WTC11 (cell line): ENCODE data around the gene PHLDB3. TPM values are rescaled to one million over a fixed set of nuclear protein-coding genes. Genes with fewer than 3 reads are reported as not detected.

ENCODE experiments used
- ATAC-seq: fragments of 200-7000 bp; cut with Tn5 transposase; 2 replicates; pipeline ENCODE4 v1.10.0; 2021; ENCODE audit warnings: mild to moderate bottlenecking, moderate library complexity
- CTCF ChIA-PET: fragments of 300-600 bp; sonication (Branson Sonifier 250); formaldehyde crosslinking; loops from one replicate; lab custom pipeline; 2021; ENCODE audit warnings: antibody characterized with exemption; lab: Charles Lee
- POLR2A ChIA-PET: fragments of 350-600 bp; sonication (Branson Sonifier 250); formaldehyde crosslinking; loops from one replicate; lab custom pipeline; 2021; ENCODE audit warnings: antibody characterized with exemption; lab: Charles Lee
- DNase-seq: peaks from one replicate; pipeline ENCODE4 v3.0.0; 2021; ENCODE audit warnings: low spot score
- H3K27ac Mint-ChIP-seq: 2 replicates; pipeline ENCODE4 v1.8.0; 2021; ENCODE audit warnings: mixed read lengths
- H3K27me3 Mint-ChIP-seq: 2 replicates; pipeline ENCODE4 v1.8.0; 2021; ENCODE audit warnings: low read depth, mild to moderate bottlenecking, moderate library complexity, mixed read lengths
- H3K36me3 Mint-ChIP-seq: 2 replicates; pipeline ENCODE4 v1.8.0; 2021; ENCODE audit warnings: mixed read lengths
- H3K4me1 Mint-ChIP-seq: 2 replicates; pipeline ENCODE4 v1.8.0; 2022; ENCODE audit warnings: mixed read lengths
- H3K4me3 Mint-ChIP-seq: 2 replicates; pipeline ENCODE4 v1.8.0; 2021; ENCODE audit warnings: mild to moderate bottlenecking, moderate library complexity, mixed read lengths
- H3K9me3 Mint-ChIP-seq: 2 replicates; pipeline ENCODE4 v1.8.0; 2021; ENCODE audit warnings: mixed read lengths
- CREM ChIP-seq: sonication (generic); formaldehyde crosslinking; IDR thresholded peaks from 2 replicates; pipeline ENCODE4 v1.8.1; 2022; ENCODE audit warnings: mild to moderate bottlenecking, missing genetic modification reagents, moderate library complexity
- E2F1 ChIP-seq: sonication (generic); formaldehyde crosslinking; IDR thresholded peaks from 2 replicates; pipeline ENCODE4 v1.8.0; 2022; ENCODE audit warnings: mild to moderate bottlenecking, missing genetic modification reagents
- FOXK1 ChIP-seq: sonication (generic); formaldehyde crosslinking; IDR thresholded peaks from 2 replicates; pipeline ENCODE4 v1.8.0; 2022; ENCODE audit warnings: mild to moderate bottlenecking, moderate library complexity, missing genetic modification reagents
- GRHL2 ChIP-seq: fragments of 250-450 bp; sonication (Bioruptor Pico); IDR thresholded peaks from 2 replicates; pipeline ENCODE4 v1.8.0; 2022; ENCODE audit warnings: mild to moderate bottlenecking, moderate library complexity; ENCODE audit not compliant: insufficient replicate concordance, severe bottlenecking
- MLX ChIP-seq: sonication (generic); formaldehyde crosslinking; IDR thresholded peaks from 2 replicates; pipeline ENCODE4 v1.8.1; 2023; ENCODE audit warnings: mild to moderate bottlenecking, missing genetic modification reagents, moderate library complexity
- MYBL2 ChIP-seq: sonication (generic); formaldehyde crosslinking; IDR thresholded peaks from 2 replicates; pipeline ENCODE4 v1.8.1; 2023; ENCODE audit warnings: mild to moderate bottlenecking, moderate library complexity, missing genetic modification reagents
- NFYB ChIP-seq: sonication (generic); formaldehyde crosslinking; conservative IDR thresholded peaks from 2 replicates; pipeline ENCODE4 v1.8.0; 2022; ENCODE audit warnings: low read depth, missing genetic modification reagents
- NR2C2 ChIP-seq: sonication (generic); formaldehyde crosslinking; IDR thresholded peaks from 2 replicates; pipeline ENCODE4 v1.8.0; 2022; ENCODE audit warnings: mild to moderate bottlenecking, missing genetic modification reagents
- NR3C1 ChIP-seq: sonication (generic); formaldehyde crosslinking; conservative IDR thresholded peaks from 2 replicates; pipeline ENCODE4 v1.8.1; 2023; ENCODE audit warnings: low read depth, mild to moderate bottlenecking, missing genetic modification reagents
- PRRX2 ChIP-seq: fragments of 250-450 bp; sonication (Bioruptor Pico); IDR thresholded peaks from 2 replicates; pipeline ENCODE4 v1.8.0; 2021; ENCODE audit warnings: mild to moderate bottlenecking
- ZNF416 ChIP-seq: fragments of 250-450 bp; sonication (Bioruptor Pico); IDR thresholded peaks from 2 replicates; pipeline ENCODE4 v1.9.0; 2021; ENCODE audit warnings: mild to moderate bottlenecking, inconsistent platforms
- ZNF423 ChIP-seq: fragments of 250-450 bp; sonication (Bioruptor Pico); IDR thresholded peaks from 2 replicates; pipeline ENCODE4 v2.1.2; 2022; ENCODE audit warnings: mild to moderate bottlenecking, moderate library complexity
- total RNA-seq: library from RNA; stranded (reverse); gene quantifications from 3 replicates; pipeline ENCODE4 v1.2.3, GENCODE V29; 2021
- TF ChIP-seq, protein P1 (sequence below): sonication (generic); formaldehyde crosslinking; IDR thresholded peaks from 2 replicates; pipeline ENCODE4 v1.8.1; 2023; ENCODE audit warnings: mild to moderate bottlenecking, missing genetic modification reagents
- TF ChIP-seq, protein P2 (sequence below): sonication (generic); formaldehyde crosslinking; IDR thresholded peaks from 2 replicates; pipeline ENCODE4 v1.8.1; 2022; ENCODE audit warnings: low read depth, mild to moderate bottlenecking, moderate library complexity, missing genetic modification reagents, borderline replicate concordance
- TF ChIP-seq, protein P3 (sequence below): sonication (generic); formaldehyde crosslinking; IDR thresholded peaks from 2 replicates; pipeline ENCODE4 v1.8.1; 2023; ENCODE audit warnings: mild to moderate bottlenecking, missing genetic modification reagents, moderate library complexity
- TF ChIP-seq, protein P4 (sequence below): sonication (generic); formaldehyde crosslinking; IDR thresholded peaks from 2 replicates; pipeline ENCODE4 v1.8.1; 2022; ENCODE audit warnings: low read depth, missing genetic modification reagents, borderline replicate concordance
- TF ChIP-seq, protein P5 (sequence below): sonication (generic); formaldehyde crosslinking; IDR thresholded peaks from 2 replicates; pipeline ENCODE4 v1.8.1; 2022; ENCODE audit warnings: mild to moderate bottlenecking, moderate library complexity, missing genetic modification reagents

The PHLDB3 gene
- total RNA-seq, 1 experiment from 2014 or later: 14.6 TPM

GRCh38 chr19:43498233-43498842 lies 6.2 kb downstream of the PHLDB3 start:
- CTCF ChIA-PET: interaction anchor here (1.2 kb wide), 1 partner anchor 51 kb away, joined by 3 read pairs; no protein-coding TSS in a partner anchor
- H3K4me3 Mint-ChIP-seq: no peak overlapping the region

GRCh38 chr19:43496960-43497359 lies 7.6 kb downstream of the PHLDB3 start:
- ChIA-PET POLR2A (no interaction called here), CTCF (interaction anchor here (0.6 kb wide), 1 partner anchor 1462 kb away, joined by 4 read pairs; no protein-coding TSS in a partner anchor)
- Mint-ChIP-seq H3K4me3 (no peak overlapping the region), H3K27ac (no peak overlapping the region), H3K27me3 (peaks cover 12% of the 10 kb centered on the region), H3K9me3 (no peaks in the 10 kb centered on the region), H3K4me1 (peaks cover 3% of the 10 kb centered on the region; the same call in 1 of the 2 replicates), H3K36me3 (peaks cover 4% of the 10 kb centered on the region; the same call in 1 of the 2 replicates)
- DNase-seq (no peak), ATAC-seq (no peak)
- TF ChIP-seq, protein P1, sequence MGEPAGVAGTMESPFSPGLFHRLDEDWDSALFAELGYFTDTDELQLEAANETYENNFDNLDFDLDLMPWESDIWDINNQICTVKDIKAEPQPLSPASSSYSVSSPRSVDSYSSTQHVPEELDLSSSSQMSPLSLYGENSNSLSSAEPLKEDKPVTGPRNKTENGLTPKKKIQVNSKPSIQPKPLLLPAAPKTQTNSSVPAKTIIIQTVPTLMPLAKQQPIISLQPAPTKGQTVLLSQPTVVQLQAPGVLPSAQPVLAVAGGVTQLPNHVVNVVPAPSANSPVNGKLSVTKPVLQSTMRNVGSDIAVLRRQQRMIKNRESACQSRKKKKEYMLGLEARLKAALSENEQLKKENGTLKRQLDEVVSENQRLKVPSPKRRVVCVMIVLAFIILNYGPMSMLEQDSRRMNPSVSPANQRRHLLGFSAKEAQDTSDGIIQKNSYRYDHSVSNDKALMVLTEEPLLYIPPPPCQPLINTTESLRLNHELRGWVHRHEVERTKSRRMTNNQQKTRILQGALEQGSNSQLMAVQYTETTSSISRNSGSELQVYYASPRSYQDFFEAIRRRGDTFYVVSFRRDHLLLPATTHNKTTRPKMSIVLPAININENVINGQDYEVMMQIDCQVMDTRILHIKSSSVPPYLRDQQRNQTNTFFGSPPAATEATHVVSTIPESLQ: no peak
- no peak for TF ChIP-seq NR3C1 (CRISPR knock-in tag)
- TF ChIP-seq MYBL2: no peak

More at GRCh38 chr19:43498233-43498842, 6.2 kb downstream of the PHLDB3 start:
- DNase-seq: no peak
- TF ChIP-seq, protein P1: no peak
- TF ChIP-seq PRRX2: no peak
- TF ChIP-seq CREM: no peak
- Mint-ChIP-seq H3K36me3 (peaks cover 4% of the 10 kb centered on the region; the same call in 1 of the 2 replicates), H3K4me1 (peaks cover 13% of the 10 kb centered on the region), H3K9me3 (no peaks in the 10 kb centered on the region), H3K27me3 (peaks cover 26% of the 10 kb centered on the region), H3K27ac (no peak overlapping the region; the same call in 1 of the 2 replicates)
- POLR2A ChIA-PET: interaction anchor here (0.7 kb wide), 1 partner anchor 224 kb away, joined by 3 read pairs; no protein-coding TSS in a partner anchor
- ATAC-seq: no peak

DNA sequence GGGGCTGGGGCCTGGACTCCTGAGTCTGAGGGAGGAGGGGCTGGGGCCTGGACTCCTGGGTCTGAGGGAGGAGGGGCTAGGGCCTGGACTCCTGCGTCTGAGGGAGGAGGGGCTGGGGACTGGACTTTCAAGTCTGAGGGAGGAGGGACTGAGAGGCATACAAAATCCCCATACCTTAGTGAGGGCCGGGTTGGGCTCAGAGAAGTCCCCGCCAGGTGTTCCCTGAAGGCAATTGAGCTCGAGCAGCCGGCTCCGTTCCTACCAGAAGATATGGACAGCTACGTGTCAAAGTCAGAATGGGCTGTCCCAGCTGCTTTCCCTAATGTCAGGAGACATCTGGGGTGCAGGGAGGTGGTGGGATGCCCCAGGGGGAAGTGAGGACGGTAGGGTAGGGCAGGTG lies 9.5 kb downstream of the PHLDB3 start:
- ChIA-PET POLR2A (no interaction called here), CTCF (interaction anchor here (0.5 to 1.6 kb wide), 4 partner anchors 9 to 942 kb away, joined by 4 to 13 read pairs (median 6); no protein-coding TSS in a partner anchor)
- Mint-ChIP-seq H3K4me1 (no peaks in the 10 kb centered on the region), H3K27ac (no peak overlapping the region), H3K27me3 (no peaks in the 10 kb centered on the region; the same call in 1 of the 2 replicates), H3K9me3 (no peaks in the 10 kb centered on the region), H3K4me3 (no peak overlapping the region), H3K36me3 (peaks cover 4% of the 10 kb centered on the region; the same call in 1 of the 2 replicates)
- ATAC-seq: no peak
- DNase-seq: no peak
- no peak for TF ChIP-seq FOXK1 (CRISPR knock-in tag)
- no peak for TF ChIP-seq ZNF416 (CRISPR knock-in tag)
- no peak for TF ChIP-seq NR2C2 (CRISPR knock-in tag)
- TF ChIP-seq, protein P2, sequence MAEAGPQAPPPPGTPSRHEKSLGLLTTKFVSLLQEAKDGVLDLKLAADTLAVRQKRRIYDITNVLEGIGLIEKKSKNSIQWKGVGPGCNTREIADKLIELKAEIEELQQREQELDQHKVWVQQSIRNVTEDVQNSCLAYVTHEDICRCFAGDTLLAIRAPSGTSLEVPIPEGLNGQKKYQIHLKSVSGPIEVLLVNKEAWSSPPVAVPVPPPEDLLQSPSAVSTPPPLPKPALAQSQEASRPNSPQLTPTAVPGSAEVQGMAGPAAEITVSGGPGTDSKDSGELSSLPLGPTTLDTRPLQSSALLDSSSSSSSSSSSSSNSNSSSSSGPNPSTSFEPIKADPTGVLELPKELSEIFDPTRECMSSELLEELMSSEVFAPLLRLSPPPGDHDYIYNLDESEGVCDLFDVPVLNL (CRISPR knock-in tag): no peak
- TF ChIP-seq, protein P3, sequence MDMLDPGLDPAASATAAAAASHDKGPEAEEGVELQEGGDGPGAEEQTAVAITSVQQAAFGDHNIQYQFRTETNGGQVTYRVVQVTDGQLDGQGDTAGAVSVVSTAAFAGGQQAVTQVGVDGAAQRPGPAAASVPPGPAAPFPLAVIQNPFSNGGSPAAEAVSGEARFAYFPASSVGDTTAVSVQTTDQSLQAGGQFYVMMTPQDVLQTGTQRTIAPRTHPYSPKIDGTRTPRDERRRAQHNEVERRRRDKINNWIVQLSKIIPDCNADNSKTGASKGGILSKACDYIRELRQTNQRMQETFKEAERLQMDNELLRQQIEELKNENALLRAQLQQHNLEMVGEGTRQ (CRISPR knock-in tag): no peak
- no peak for TF ChIP-seq NFYB
- no peak for TF ChIP-seq E2F1 (CRISPR knock-in tag)
- TF ChIP-seq, protein P4, sequence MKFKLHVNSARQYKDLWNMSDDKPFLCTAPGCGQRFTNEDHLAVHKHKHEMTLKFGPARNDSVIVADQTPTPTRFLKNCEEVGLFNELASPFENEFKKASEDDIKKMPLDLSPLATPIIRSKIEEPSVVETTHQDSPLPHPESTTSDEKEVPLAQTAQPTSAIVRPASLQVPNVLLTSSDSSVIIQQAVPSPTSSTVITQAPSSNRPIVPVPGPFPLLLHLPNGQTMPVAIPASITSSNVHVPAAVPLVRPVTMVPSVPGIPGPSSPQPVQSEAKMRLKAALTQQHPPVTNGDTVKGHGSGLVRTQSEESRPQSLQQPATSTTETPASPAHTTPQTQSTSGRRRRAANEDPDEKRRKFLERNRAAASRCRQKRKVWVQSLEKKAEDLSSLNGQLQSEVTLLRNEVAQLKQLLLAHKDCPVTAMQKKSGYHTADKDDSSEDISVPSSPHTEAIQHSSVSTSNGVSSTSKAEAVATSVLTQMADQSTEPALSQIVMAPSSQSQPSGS: no peak
- no peak for TF ChIP-seq GRHL2 (CRISPR knock-in tag)
- TF ChIP-seq MLX (CRISPR knock-in tag): no peak
- TF ChIP-seq, protein P5, sequence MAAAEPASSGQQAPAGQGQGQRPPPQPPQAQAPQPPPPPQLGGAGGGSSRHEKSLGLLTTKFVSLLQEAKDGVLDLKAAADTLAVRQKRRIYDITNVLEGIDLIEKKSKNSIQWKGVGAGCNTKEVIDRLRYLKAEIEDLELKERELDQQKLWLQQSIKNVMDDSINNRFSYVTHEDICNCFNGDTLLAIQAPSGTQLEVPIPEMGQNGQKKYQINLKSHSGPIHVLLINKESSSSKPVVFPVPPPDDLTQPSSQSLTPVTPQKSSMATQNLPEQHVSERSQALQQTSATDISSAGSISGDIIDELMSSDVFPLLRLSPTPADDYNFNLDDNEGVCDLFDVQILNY (CRISPR knock-in tag): no peak
- no peak for TF ChIP-seq ZNF423 (CRISPR knock-in tag)
